OCI-LY3 (cell line): ENCODE results near the gene PHLDB2.

ENCODE experiments used
- CTCF ChIP-seq: fragments of 200-600, 300-600 bp; sonication (generic); IDR thresholded peaks from 2 replicates; pipeline ENCODE4 v1.5.1; 2014; ENCODE audit warnings: antibody characterized with exemption, low read length, low read depth
- EZH2phosphoT487 ChIP-seq: fragments of 200-600 bp; shearing (Covaris generic); IDR thresholded peaks from 2 replicates; pipeline ENCODE4 v1.6.1; 2018; ENCODE audit warnings: antibody characterized with exemption, mixed run types, low read depth

- TF ChIP-seq CTCF (no peak), EZH2phosphoT487 (no peak)
These were observed 43.5 kb downstream of the PHLDB2 start for GRCh38 chr3:111902534-111902933.
